OCI-LY3 (cell line): ENCODE results near the gene ZNF580.

Experiments
- EZH2phosphoT487 ChIP-seq: fragments of 200-600 bp; shearing (Covaris generic); IDR thresholded peaks from 2 replicates; pipeline ENCODE4 v1.6.1; 2018; ENCODE audit warnings: antibody characterized with exemption, mixed run types, low read depth
- TF ChIP-seq, protein P1 (sequence below): fragments of 200-600, 300-600 bp; sonication (generic); IDR thresholded peaks from 2 replicates; pipeline ENCODE4 v1.5.1; 2014; ENCODE audit warnings: antibody characterized with exemption, low read length, low read depth

DNA sequence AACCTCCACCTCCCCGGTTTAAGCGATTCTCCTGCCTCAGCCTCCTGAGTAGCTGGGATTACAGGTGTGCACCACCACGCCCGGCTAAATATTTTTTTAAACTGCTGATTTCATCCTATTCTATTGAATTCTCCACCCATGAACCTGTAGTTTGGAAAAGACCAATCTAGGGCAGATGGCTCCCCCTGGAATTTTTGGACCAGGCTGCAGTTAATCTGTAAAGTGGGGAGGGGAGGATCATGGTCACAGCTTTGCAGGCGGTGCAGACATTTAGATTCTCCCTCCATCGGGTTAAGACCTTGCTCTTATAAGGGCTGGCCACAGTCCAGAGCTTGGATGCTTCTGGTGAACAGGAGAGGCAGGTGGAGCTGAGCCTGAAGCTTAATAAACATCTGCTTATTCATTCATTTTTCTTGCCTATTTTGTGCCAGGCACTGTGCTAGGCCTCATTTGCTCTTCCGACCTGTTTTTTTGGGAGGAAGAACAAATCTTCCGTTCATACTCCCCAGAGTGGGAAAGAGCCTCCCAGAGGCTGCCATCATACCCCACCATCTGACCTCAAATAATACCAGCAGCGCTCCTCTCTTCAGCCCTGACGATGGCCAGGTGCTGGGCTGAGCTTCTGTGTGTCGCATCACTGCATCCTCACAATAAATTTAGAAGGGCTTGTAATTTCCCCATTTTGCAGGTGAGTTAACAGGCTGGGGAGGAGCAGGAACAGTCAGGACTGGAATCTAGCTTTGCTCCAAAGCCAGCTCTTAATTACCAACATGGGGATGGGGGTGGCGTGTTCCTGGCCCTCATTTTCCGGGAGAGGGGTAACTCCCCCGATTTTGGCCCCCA is 6.3 kb downstream of the ZNF580 start:
- TF ChIP-seq, protein P1, sequence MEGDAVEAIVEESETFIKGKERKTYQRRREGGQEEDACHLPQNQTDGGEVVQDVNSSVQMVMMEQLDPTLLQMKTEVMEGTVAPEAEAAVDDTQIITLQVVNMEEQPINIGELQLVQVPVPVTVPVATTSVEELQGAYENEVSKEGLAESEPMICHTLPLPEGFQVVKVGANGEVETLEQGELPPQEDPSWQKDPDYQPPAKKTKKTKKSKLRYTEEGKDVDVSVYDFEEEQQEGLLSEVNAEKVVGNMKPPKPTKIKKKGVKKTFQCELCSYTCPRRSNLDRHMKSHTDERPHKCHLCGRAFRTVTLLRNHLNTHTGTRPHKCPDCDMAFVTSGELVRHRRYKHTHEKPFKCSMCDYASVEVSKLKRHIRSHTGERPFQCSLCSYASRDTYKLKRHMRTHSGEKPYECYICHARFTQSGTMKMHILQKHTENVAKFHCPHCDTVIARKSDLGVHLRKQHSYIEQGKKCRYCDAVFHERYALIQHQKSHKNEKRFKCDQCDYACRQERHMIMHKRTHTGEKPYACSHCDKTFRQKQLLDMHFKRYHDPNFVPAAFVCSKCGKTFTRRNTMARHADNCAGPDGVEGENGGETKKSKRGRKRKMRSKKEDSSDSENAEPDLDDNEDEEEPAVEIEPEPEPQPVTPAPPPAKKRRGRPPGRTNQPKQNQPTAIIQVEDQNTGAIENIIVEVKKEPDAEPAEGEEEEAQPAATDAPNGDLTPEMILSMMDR = no peak
- no peak for TF ChIP-seq EZH2phosphoT487
